ENCODE results near the gene FXYD6. TPM values are rescaled to one million over a fixed set of nuclear protein-coding genes. Genes with fewer than 3 reads are reported as not detected.

Gene FXYD6
- total and polyA plus RNA-seq, 12 donors = 22.0 to 65.2 (median 36.1) TPM

GRCh38 chr11:117809236-117810055 is 67.0 kb downstream of the FXYD6 start:
- WGBS, 2 donors = 20 to 27% methylated on average over 21 to 22 of the region's 22 CpGs
- Histone ChIP-seq H3K4me3 (peak overlapping the region in 4 of 10 donors; percentile 6 to 13 (median 12)), H3K27me3 (peaks cover 0 to 3% (median 0%) of the 10 kb centered on the region in 7 donors), H3K4me1 (peaks cover 0 to 25% (median 11%) of the 10 kb centered on the region in 9 donors), H3K36me3 (peaks cover 0 to 16% (median 0%) of the 10 kb centered on the region in 9 donors), H3K9me3 (no peaks in the 10 kb centered on the region), H3K27ac (peak overlapping the region in 5 of 10 donors; percentile 49 to 74 (median 57))
- TF ChIP-seq CTCF (IDR thresholded peaks at IDR 0.05) = peak in 8 of 9 donors; percentile 43 to 74 (median 69)
- peak; percentile 77 to 80 for DNase-seq
- peak; percentile 89 to 96 (median 92) for ATAC-seq
- intact Hi-C loops (cut with DNase I) = loop anchor here in 9 of 10 donors (1.0 to 5.0 kb wide), 9 partner anchors 243 to 387 kb away; no protein-coding TSS in a partner anchor

GRCh38 chr11:117808784-117809183 is 67.7 kb downstream of the FXYD6 start:
- Histone ChIP-seq H3K9me3 (no peaks in the 10 kb centered on the region), H3K27me3 (peaks cover 0 to 3% (median 0%) of the 10 kb centered on the region in 7 donors), H3K27ac (peak overlapping the region in 4 of 10 donors; percentile 49 to 74 (median 54)), H3K4me3 (peak overlapping the region in 4 of 10 donors; percentile 6 to 13 (median 12)), H3K4me1 (peaks cover 0 to 23% (median 8%) of the 10 kb centered on the region in 9 donors), H3K36me3 (peaks cover 0 to 19% (median 0%) of the 10 kb centered on the region in 9 donors)
- TF ChIP-seq CTCF (IDR thresholded peaks at IDR 0.05) = no peak
- DNase-seq = peak in 1 of 2 donors; percentile 33
- intact Hi-C loops (cut with DNase I) = loop anchor here in 9 of 10 donors (1.0 to 5.0 kb wide), 9 partner anchors 244 to 386 kb away; no protein-coding TSS in a partner anchor
- peak in 6 of 8 donors; percentile 36 to 70 (median 57) for ATAC-seq
- WGBS, 2 donors = 61 to 70% methylated on average over 12 of the region's 12 CpGs

- H3K27me3 ChIP-seq = peaks cover 0 to 3% (median 0%) of the 10 kb centered on the region in 7 donors
- no peaks in the 10 kb centered on the region for H3K9me3 ChIP-seq
- peak; percentile 80 to 82 for DNase-seq
- WGBS, 2 donors = 61 to 62% methylated on average over 22 of the region's 22 CpGs
- peak in 6 of 8 donors; percentile 38 to 75 (median 53) for ATAC-seq
- no peak overlapping the region for H3K27ac ChIP-seq
- peaks cover 0 to 19% (median 0%) of the 10 kb centered on the region in 9 donors for H3K36me3 ChIP-seq
- H3K4me1 ChIP-seq = peaks cover 0 to 23% (median 8%) of the 10 kb centered on the region in 9 donors
- no peak overlapping the region for H3K4me3 ChIP-seq
- peak; percentile 72 to 95 (median 92) for TF ChIP-seq CTCF (IDR thresholded peaks at IDR 0.05)
- intact Hi-C loops (cut with DNase I) = loop anchor here in 9 of 10 donors (1.0 to 5.0 kb wide), 9 partner anchors 245 to 385 kb away; no protein-coding TSS in a partner anchor
These were observed 68.8 kb downstream of the FXYD6 start for GRCh38 chr11:117807482-117808327.

Measured in heart right ventricle (tissue), 16 donors.